Endometrial microvascular endothelial cells (primary cell): ENCODE data around the gene ARHGEF7. TPM values are rescaled to one million over a fixed set of nuclear protein-coding genes. Genes with fewer than 3 reads are reported as not detected.

ENCODE experiments used
- in situ Hi-C: cut with HindIII; loops from 2 replicates; pipeline ENCODE4 v1.10.0; 2017; ENCODE audit warnings: low sequenced_read_pairs, low pct_unique_long_range_greater_than_20kb; ENCODE audit errors: inconsistent ontology term
- total RNA-seq: library from RNA; depleted of rRNA; stranded (reverse); fragments of >200 nt; gene quantifications from one replicate; pipeline ENCODE4 v1.2.3, GENCODE V29; 2015; ENCODE audit errors: inconsistent ontology term

The ARHGEF7 gene
- total RNA-seq, 1 donor from 2014 or later, result 65.7 TPM

- in situ Hi-C loops, result no loop called here
Measured at GRCh38 chr13:111161601-111162600, 46.8 kb downstream of the ARHGEF7 start.

DNA sequence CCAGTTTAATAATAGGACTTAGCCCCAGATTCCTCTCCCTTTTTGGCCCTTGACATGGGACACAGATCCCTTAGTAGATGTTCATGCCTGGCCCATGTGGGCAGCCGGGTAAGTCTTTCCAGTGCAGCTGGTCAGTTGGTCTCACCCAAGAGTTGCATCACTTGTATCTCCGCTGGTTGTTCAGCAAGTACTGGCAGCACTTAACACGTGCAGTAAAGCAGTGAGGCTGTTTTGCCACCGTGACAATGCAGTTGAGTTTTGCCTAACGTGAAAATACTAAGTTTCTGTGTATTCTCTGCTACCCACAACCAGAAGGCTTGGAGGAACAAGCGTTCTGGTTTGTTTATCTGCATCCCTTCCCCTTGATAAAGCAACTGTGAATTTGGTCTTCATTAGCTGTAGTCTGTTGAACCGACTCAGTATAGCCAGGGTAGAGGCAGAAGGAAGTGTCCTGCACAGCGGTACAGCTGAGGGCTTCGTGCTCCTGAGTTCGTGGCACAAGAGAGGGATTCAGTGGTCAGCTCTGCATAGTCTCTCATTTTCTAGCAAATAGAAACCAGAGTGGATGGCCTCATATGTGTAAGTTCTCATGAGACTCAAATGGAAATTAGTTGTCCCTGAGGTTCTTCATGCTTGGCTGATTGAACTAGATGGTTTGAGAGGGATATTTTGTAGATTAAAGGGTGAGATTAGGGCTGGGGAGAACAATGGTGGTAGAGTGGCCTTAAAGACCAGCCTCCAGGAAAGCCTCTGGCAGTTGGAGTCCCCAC, 50.3 kb downstream of the ARHGEF7 start:
- in situ Hi-C loops, result no loop called here

DNA sequence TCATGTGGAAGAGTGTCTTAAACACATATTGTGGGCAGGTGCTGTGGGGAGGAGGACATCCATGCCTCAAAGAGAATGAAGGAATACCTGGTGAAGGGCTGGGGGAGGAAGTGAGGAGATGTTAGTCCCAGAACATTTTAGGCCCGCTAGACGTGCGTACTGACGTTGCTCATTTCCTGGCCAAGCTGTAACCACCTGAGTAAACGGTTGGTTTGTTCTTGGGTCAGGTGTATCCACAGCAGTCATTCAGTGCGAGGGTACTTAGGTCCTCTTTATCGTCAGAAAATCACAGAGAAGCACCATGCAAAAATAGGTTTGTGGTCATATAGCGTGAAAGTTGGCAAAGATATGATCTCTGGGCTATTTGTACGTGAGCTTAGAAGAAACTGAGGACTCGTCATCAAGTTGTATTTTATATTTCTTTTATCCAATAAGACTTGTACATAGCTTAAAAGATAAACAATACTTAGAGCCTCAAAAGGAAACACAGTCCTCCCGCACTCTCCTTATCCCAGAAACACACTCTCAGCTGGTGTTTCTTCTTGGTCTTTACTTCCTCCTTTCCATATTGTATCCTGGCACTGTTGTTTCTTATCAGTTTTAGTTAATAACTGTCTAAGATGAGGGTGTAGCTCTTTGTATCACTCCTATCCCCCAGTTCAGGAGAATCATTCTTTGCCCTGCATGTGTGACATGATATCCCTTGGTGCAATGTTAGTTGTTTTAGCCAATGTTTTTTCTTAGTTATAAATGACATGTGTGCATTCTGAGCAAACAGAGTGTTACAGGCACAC, 52.0 kb downstream of the ARHGEF7 start:
- in situ Hi-C loops, result no loop called here

DNA sequence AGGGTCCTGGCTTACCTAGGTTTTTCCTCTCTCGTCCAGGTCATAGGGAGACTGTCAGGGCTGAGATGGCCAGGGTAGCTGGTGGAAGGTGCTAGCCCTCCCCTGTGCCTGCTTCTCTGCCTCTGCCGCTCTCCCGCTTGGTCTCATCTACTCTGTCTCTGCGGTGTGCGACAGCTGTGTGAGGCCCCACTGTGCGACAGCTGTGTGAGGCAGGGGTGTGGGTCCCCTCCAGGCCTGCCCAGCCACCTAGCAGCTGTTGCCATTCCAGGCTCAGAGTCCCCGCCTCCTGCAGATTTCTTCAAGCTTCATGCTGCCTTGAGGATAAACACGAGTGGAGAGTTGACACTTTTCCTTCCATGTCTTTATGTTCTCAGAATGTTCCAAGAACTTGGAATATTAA, 53.0 kb downstream of the ARHGEF7 start:
- in situ Hi-C loops, result no loop called here

DNA sequence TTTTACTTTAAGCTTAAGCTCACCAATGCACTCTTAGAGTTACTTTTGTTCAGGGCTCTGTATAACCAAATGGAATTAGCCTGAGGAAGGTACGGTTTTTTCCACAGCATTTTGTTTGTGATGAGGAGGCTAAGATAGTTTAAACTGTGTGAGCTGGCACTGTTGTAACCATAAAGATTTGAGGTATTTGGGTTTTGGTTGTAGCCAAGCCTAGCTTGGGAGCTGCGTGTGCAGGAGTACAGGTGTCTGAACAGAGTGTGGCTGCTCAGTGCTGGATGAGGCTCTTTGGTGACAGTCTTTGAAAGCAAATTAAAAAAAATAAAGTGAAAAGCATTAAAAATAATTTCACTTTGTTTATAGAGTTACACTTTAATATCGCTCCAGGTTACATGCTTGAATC, 56.0 kb downstream of the ARHGEF7 start:
- in situ Hi-C loops, result no loop called here

DNA sequence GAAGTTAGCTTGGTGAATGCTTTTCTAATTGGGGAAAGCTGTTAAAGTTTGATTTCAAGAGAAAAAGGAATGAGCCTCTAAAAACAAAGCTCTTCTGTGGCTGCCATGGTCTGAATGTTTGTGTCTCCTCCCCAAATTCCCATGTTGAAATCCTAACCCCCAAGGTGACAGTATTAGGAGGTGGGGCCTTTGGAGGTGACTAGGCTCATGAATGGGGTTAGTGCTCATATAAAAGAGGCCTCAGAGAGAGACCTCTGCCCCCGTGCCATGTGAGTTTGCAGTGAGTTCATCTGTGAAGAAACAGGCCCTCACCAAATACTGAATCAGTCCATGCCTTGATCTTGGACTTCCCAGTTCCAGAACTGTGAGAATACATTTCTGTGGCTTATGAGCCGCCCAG, 56.5 kb downstream of the ARHGEF7 start:
- in situ Hi-C loops, result no loop called here

DNA sequence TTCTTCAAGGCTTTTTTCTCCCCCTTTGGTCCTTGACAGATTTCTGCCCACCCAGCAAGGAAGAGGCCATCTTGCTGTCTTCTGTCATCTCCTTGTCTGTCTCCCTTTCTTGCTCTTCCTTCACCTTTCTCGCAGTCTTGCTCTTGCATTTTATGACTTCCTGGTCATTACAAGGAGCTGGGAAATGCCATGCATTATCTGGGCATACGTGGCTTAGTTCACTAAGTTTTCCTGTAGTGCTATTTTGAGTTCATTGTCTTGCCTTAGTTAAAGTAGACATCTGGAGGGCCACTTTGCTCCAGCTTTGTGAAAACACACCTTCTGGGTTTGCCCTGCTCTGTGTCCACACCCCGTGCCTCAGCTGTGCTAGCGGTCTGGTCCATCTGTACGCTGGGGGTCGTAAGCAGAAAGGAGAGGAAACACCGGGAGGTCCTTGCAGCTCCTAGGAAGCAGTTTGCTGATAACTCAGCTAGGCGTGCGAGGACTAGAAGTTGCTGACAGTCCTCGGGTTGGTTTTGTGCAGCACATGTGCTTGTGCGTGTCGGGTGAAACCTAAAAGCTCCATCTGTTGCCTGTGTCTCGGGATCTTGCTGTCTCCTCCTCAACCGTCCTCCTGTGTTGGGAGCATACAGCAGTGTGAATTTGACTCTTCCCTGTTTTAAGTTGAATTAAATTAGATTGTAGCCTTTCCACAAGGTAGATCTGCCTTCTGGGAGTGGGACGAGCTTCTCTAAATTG, 59.4 kb downstream of the ARHGEF7 start:
- in situ Hi-C loops, result no loop called here

DNA sequence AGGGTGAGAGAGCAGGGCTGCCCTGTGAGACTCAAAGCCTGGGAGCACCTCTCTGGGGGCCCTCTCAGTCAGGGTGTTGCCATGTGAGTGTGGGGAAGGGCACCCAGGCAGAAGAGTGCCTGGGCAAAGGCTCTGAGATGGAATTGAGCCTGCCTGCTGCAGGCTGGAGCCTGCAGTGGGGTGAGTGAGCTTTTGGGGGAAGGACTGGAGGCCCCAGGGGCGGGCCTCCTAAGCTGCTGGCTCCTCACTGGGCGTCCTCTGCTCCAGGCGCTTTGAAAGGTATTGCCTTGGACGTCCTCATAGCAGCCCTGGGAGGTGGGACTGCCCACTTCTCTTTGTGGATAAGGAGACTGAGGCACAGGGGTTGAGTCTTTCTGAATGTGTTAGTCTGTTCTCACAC, 60.3 kb downstream of the ARHGEF7 start:
- in situ Hi-C loops, result no loop called here

DNA sequence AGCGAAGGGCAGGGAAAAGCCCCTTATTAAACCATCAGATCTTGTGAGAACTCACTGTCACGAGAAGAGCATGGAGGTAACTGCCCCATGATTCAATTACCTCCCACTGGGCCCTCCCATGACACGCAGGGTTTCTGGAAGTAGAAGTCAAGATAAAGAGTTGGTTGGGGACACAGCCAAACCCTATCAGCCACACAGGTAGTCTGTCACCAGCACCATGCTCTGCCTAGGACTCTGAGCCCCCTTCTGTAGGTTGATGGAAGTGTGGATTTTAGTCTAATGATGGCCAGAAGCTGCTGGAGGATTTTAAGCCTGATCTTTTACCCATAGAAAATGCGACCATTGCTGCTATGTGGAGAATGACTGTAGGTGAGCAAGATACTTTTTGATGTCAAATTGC, 60.8 kb downstream of the ARHGEF7 start:
- in situ Hi-C loops, result no loop called here

DNA sequence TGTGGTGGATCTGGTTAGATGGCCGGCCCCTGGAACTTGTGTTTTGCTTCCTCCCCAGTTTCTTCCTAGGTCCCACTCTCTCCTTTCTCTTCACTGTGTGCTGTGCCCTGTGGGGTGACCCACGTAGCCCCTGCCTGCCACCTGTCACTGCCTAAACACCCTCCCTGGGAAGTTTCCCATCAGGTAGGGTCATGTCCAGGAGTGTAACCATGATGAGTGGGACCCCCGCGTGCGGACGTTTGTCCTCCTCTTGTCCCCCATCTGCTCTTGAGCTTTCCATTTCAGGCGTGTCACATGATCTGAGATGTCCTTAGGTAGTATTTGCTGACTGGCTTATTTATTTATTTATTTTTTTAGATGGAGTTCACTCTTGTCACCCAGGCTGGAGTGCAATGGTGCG, 61.3 kb downstream of the ARHGEF7 start:
- in situ Hi-C loops, result no loop called here

DNA sequence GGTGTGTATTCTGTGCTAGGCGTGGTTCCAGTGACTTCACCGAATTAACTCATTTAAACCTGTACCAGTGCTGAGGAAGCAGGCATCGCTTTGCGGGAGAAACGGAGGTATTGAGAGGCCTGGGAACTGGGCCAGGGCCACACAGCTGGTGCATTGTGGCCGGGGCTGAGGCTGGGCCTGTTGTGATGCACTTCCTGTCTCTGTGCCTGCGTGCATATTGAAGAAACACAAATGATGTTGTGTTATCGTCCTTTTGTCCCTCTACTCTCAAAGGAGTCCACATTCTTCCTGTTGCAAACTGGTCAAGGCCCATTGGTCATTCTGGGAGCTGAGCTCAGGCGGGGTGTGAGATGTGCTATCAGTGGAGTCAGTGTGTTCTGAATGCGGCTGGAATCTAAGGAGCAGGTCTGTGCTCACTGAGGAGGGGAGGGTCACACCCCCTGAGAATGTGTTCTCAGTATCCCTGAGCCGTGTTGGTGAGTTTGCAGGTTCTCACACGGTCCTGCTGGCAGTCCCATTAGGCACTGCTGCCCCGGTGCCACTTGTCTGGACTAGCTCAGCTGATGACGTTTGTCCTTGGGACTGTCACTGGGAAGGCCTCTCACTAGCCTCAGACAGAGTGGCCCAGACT, 62.1 kb downstream of the ARHGEF7 start:
- in situ Hi-C loops, result no loop called here

GRCh38 chr13:111177921-111178320, 62.8 kb downstream of the ARHGEF7 start:
- in situ Hi-C loops, result no loop called here

GRCh38 chr13:111178402-111178801, 63.3 kb downstream of the ARHGEF7 start:
- in situ Hi-C loops, result no loop called here

- in situ Hi-C loops, result no loop called here
Measured at GRCh38 chr13:111179908-111180760, 65.0 kb downstream of the ARHGEF7 start.

GRCh38 chr13:111181977-111182376, 66.9 kb downstream of the ARHGEF7 start:
- in situ Hi-C loops, result no loop called here

- in situ Hi-C loops, result no loop called here
Measured at GRCh38 chr13:111183087-111183645, 68.1 kb downstream of the ARHGEF7 start.

DNA sequence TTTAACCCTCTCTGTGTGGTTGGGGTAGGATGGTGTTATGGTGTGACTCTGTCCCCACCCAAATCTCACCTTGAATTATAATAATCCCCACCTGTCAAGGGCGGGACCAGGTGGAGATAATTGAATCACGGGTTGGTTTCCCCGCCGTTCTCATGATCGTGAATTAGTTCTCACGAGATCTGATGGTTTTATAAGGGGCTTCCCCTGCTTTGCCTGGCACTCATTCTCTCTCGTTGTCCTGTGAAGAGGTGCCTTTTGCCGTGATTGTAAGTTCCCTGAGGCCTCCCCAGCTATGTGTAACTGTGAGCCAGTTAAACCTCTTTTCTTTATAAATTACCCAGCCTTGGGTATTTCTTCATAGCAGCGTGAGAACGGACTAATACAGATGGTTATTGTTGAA, 68.8 kb downstream of the ARHGEF7 start:
- in situ Hi-C loops, result no loop called here
